Measurements from ENCODE around the gene DOCK11.

Gene DOCK11

DNA sequence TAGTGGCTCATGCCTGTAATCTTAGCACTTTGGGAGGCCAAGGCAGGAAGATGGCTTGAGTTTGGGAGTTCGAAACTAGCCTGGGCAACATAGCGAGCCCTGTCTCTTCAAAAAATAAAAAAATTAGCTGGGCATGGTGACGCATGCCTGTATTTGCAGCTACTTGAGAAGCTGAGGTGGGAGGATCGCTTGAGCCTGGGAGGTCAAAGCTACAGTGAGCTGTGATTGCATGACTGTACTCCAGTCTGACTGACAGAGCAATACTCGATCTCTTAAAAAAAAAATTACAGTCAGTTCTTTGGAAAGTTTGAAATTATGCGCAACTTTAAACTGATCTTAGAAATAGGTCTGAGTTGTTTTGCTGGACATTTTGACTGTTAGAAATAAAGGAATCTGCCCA is 55.8 kb downstream of the DOCK11 start:
- TF ChIP-seq CEBPB (IDR thresholded peaks at IDR 0.05) (no peak), CREB1 (IDR thresholded peaks at IDR 0.05; ENCODE audit: low read depth) (no peak), RAD21 (IDR thresholded peaks at IDR 0.05; ENCODE audit: low read depth) (no peak), TAF1 (IDR thresholded peaks at IDR 0.05; ENCODE audit: low read depth) (no peak), REST (IDR thresholded peaks at IDR 0.05; ENCODE audit: low read depth) (no peak), EP300 (IDR thresholded peaks at IDR 0.05; ENCODE audit: borderline replicate concordance) (no peak), FOXM1 (IDR thresholded peaks at IDR 0.05; ENCODE audit: borderline replicate concordance, low read depth) (no peak), TCF12 (IDR thresholded peaks at IDR 0.05; ENCODE audit: low read depth) (no peak), ZBTB7A (IDR thresholded peaks at IDR 0.05; ENCODE audit: low read depth) (no peak), EGR1 (IDR thresholded peaks at IDR 0.05) (no peak), YY1 (IDR thresholded peaks at IDR 0.05; ENCODE audit: low read depth) (no peak), NFIC (IDR thresholded peaks at IDR 0.05) (no peak), MAX (IDR thresholded peaks at IDR 0.05) (no peak), TEAD4 (IDR thresholded peaks at IDR 0.05) (no peak)
- TF ChIP-seq, protein P1, sequence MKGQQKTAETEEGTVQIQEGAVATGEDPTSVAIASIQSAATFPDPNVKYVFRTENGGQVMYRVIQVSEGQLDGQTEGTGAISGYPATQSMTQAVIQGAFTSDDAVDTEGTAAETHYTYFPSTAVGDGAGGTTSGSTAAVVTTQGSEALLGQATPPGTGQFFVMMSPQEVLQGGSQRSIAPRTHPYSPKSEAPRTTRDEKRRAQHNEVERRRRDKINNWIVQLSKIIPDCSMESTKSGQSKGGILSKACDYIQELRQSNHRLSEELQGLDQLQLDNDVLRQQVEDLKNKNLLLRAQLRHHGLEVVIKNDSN (IDR thresholded peaks at IDR 0.05) = no peak

DNA sequence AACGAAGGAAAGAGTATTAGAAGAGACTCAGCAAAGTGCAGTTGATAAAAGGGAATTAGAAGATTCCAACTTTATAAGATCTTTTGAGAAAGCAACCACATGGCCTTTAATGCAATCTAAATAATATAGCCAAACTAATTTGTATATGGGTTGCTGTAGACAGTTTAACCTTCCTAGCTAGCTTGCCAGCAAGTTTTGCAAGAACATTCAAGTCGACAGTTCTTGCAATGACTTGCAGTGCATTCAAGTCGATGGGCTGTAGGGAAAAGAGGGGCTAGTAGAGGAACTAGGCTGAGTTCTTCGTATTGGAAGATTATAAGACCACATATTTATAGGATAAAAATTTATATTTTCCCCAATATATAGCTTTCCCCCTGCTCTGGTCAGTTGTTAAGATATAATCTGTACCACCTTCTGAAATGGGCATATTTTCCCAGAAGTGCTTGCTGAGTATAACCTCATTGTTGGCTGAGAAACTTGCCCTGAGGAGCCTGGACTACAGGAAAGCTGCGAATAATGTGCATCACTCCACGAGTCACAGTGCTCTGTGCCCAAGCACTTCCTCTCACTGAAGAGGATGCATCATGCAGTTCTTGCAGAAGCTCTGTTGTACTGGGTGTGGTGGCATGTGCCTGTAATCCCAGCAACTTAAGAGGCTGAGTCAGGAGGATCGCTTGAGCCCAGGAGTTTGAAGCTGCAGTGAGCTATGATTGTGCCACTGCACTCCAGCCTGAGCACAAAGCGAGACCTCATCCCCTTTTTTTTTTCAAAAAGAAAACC is 56.7 kb downstream of the DOCK11 start:
- TF ChIP-seq TEAD4 (IDR thresholded peaks at IDR 0.05) (no peak), ZBTB7A (IDR thresholded peaks at IDR 0.05; ENCODE audit: low read depth) (no peak), FOXM1 (IDR thresholded peaks at IDR 0.05; ENCODE audit: borderline replicate concordance, low read depth) (no peak), CEBPB (IDR thresholded peaks at IDR 0.05) (no peak), NFIC (IDR thresholded peaks at IDR 0.05) (no peak), EGR1 (IDR thresholded peaks at IDR 0.05) (no peak), MAX (IDR thresholded peaks at IDR 0.05) (no peak), TAF1 (IDR thresholded peaks at IDR 0.05; ENCODE audit: low read depth) (no peak), TCF12 (IDR thresholded peaks at IDR 0.05; ENCODE audit: low read depth) (no peak)
- TF ChIP-seq, protein P1 (IDR thresholded peaks at IDR 0.05) = no peak

DNA sequence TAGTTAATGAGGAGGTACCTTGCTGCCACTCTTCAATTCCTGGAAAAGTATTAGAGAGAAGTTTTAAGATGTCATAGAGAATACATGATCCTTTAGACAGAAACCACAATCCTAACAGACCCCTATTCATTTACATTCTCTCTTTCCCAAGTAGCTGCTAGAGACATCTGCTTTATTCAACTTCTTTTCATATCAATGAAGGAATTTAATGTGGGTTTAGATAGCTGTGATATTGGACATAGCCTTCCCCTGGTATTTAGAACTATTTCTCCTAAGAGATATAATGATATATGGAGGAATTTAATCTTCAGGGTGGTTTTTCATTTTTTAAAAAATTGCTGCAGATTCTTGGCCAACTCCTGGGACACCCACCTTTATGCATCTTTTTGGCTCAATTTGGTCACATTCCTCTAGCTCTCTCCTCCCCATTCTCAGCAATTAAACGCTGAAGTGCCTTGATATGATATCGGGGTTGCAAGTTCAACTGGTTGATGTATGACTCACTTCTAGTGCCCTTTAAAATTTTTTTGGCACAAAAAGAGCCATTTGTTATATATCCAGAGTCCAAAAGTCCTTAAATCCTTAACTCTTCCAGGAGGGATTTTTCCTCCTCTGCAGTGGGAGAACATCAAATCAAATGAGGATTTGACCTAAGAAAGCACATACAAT is 57.6 kb downstream of the DOCK11 start:
- no peak for TF ChIP-seq REST (IDR thresholded peaks at IDR 0.05; ENCODE audit: low read depth)
- TF ChIP-seq, protein P1 (IDR thresholded peaks at IDR 0.05) = no peak
- no peak for TF ChIP-seq CEBPB (IDR thresholded peaks at IDR 0.05)
- TF ChIP-seq RAD21 (IDR thresholded peaks at IDR 0.05; ENCODE audit: low read depth) = no peak
- TF ChIP-seq TEAD4 (IDR thresholded peaks at IDR 0.05) = no peak
- TF ChIP-seq TCF12 (IDR thresholded peaks at IDR 0.05; ENCODE audit: low read depth) = no peak
- TF ChIP-seq FOXM1 (IDR thresholded peaks at IDR 0.05; ENCODE audit: borderline replicate concordance, low read depth) = no peak
- no peak for TF ChIP-seq EGR1 (IDR thresholded peaks at IDR 0.05)
- no peak for TF ChIP-seq MAX (IDR thresholded peaks at IDR 0.05)
- no peak for TF ChIP-seq CREB1 (IDR thresholded peaks at IDR 0.05; ENCODE audit: low read depth)
- TF ChIP-seq YY1 (IDR thresholded peaks at IDR 0.05; ENCODE audit: low read depth) = no peak
- no peak for TF ChIP-seq ZBTB7A (IDR thresholded peaks at IDR 0.05; ENCODE audit: low read depth)
- TF ChIP-seq EP300 (IDR thresholded peaks at IDR 0.05; ENCODE audit: borderline replicate concordance) = no peak
- TF ChIP-seq NFIC (IDR thresholded peaks at IDR 0.05) = no peak
- TF ChIP-seq TAF1 (IDR thresholded peaks at IDR 0.05; ENCODE audit: low read depth) = no peak

- TF ChIP-seq TAF1 (IDR thresholded peaks at IDR 0.05; ENCODE audit: low read depth) (no peak), ZBTB7A (IDR thresholded peaks at IDR 0.05; ENCODE audit: low read depth) (no peak), TCF12 (IDR thresholded peaks at IDR 0.05; ENCODE audit: low read depth) (no peak), FOXM1 (IDR thresholded peaks at IDR 0.05; ENCODE audit: borderline replicate concordance, low read depth) (no peak), CEBPB (IDR thresholded peaks at IDR 0.05) (no peak), REST (IDR thresholded peaks at IDR 0.05; ENCODE audit: low read depth) (no peak), RAD21 (IDR thresholded peaks at IDR 0.05; ENCODE audit: low read depth) (no peak), MAX (IDR thresholded peaks at IDR 0.05) (no peak)
- TF ChIP-seq, protein P1 (IDR thresholded peaks at IDR 0.05) = no peak
Measured at GRCh38 chrX:118554511-118554910, 58.9 kb downstream of the DOCK11 start.
